GM19240 (cell line): ENCODE data around the gene SMAD9.

ENCODE experiments used
- DNase-seq: peaks from one replicate; pipeline ENCODE4 v3.0.0; 2011; ENCODE audit warnings: low spot score; ENCODE audit not compliant: insufficient read length

The SMAD9 gene

DNA sequence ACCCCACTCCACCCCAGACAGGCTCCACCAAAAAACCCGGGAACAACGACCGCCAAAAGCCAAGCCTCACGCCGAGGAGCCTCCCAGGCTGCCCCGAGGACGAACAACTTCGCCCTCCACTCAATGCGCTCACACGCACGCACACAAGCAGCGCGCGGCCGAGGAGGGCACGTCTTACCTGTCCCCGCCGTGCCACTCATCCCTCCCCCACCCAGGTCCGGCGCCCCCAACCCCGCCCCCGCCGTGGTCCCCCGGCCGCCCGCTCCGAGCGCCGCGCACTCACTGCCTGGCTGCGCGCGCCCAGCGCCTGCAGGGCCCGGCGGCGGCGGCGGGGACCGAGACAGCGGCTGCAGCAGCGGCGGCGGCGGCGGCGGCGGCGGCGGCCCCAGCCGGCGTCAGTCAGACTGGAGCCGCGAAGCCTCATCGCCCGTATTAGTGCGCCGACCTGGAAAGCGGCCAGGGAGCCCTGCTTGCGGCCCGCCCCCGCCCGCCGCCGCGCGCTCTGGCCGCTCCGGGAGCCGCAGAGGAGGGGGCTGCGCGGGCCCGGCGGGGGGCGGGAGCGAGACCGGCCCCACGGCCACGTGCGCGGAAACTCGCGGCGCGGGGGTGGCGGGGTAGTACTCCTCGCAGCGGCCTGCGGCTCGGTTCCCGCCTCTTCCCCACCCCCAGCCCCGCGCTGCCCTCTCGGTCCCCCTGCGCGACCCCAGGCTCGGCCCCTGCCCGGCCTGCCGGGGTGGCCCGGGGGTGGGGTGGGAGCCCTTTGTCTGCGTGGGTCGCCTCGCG is at the start of gene SMAD9:
Gene SMAD9, minus strand, starts transcription at position 406 of the 783 bp plus-strand sequence. CDS start 40,549 bp downstream, outside the sequence.
- no peak for DNase-seq

DNA sequence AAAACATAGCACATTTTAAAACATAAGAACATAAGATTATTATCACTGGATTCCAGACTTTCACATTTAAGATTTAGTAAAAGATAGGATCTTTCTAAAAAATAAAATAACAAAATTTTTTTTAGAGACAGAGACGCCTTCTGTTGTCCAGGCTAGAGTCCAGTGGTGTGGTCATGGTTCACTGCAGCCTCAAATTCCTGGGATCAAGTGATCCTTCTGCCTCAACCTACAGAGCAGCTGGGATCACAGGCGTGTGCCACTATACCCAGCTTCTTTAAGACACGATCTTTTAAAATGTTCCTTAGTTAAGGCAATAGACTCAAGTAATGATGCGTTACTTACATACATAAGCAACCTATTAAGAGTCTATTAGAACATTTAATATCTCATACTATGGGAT is 46.4 kb upstream of the SMAD9 start:
- DNase-seq, result no peak

DNA sequence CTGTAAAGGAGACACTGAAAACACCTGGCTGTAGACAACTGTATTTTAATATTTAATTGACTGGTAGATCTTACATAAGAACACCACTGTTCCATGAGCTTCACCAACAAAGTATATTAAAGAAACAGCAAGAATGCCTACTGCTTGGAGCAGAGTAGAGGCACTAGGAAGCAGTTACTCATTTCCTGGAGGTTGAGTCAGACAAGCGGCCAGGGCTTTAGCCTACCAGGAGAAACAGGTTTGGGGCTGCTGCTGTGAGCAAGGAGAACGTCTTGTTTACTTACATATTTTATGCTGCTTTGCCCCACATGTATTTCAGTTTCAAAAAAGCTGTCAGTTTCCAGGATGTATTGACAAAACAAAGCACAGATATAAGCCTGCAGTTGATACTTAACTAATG is 45.7 kb upstream of the SMAD9 start:
- no peak for DNase-seq

DNA sequence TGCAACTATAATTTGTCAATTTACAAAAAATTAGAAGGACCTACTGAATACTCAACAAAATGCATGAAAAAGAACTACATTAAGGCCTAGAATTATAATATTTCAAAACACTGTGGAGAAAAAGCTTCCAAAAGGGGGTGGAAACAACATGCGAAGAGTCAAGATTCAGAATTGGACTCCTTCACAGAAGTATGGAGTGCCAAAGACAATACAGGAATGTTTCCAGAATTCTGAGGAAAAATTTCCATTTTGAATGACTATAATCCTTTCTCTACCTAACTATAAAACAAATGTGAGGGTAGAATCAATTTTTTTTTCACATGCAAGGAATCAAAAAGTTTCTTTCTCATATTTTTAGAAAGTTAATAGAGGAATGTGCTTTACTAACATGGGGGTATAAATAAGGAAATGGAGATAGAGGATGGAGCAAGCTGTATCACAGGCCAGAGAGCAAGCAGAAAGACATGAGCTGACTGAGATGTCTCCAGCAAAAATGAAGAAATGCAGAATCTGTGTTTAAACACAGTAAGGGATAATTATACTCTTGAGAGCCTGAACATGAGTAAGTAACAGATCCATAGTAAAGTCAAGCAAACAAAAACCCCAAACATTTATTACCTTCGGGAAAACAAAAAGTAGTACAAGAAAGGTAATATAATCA is 39.5 kb upstream of the SMAD9 start:
- no peak for DNase-seq

DNA sequence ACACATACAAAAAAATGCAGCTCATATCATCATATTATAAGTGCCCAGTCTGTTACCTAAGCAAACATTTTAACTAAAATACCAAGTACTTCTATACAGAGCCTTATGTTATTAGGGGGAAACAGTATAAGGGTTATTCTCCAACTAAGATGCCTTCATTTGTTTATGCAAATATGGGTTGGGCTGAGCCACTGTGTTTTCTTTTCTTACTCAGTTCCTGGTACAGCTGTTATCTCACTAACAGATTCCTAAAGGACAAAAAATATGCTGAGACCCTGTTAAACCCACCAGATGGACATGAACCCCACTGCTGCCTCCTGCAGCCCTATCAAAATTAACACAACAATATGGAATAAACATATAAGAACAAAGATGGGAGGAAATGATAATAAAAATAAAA is 34.5 kb upstream of the SMAD9 start:
- no peak for DNase-seq

DNA sequence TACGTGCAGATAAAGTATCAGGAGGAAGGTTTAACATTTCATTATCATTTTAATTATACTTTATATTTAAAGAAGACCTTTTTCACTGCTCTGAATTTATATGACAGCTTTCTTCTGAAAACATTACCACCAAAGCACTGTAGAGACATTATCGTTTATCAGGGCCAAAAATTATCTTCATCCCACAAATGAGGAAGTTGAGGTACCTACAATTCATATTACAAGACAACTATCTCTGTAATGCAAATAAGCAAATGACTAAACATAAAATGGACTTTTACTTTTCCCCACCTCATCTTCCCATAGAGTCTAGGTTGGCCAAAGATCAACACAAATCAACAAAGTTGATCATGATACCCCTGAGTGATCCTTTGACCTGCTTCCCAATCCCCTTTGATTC is 30.9 kb upstream of the SMAD9 start:
- DNase-seq, result no peak

DNA sequence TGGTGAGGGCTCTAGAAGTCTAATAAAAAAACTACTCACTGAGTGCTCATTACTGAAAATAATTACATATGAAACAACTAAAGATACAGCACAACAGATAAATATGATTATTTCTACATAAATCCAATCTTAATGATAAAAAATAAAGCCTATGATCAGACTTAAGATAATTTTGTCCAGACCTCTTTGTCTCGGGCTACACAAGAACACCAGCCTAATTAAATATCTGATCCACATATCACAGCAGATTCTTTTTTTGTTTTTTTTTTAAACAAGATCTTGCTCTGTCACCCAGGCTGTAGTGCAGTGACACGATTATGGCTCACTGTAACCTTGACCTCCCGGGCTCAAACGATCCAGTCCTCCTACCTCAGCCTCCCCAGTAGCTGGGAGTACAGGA is 30.3 kb upstream of the SMAD9 start:
- no peak for DNase-seq

DNA sequence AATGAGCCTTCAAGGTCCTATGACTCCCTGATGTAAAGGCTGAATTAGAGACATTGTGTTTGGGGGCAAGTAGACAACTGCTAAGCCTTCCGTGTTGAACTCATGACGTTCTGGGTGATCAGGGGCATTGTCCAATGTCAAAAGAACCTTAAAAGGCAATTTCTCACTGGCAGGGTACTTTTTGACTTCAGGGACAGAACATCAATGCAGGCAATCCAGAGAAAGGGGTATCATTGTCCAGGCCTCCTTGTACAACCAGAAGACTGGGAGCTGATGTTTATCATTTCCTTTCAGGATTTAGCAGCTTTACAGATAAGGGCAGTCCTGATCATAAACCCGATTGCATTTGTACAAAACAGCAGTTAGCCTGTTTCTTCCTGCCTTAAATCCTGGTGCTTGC is 25.0 kb upstream of the SMAD9 start:
- DNase-seq, result no peak

DNA sequence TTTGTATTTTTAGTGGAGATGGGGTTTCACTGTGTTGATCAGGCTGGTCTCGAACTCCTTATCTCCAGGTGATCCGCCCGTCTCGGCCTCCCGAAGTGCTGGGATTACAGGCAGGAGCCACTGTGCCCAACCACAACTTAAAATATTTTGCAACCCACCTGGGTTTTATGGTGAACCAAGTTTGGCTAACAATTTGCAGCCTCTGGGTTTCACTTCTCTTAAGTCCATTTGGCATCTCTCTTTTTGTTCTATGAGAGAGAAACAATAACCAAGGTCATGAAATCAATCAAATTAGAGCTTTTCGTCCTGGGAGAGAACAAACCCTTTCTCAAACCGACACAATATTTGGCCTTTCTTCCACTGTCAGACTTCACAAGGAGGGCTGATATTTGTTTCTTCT is 5.6 kb upstream of the SMAD9 start:
- DNase-seq, result no peak

DNA sequence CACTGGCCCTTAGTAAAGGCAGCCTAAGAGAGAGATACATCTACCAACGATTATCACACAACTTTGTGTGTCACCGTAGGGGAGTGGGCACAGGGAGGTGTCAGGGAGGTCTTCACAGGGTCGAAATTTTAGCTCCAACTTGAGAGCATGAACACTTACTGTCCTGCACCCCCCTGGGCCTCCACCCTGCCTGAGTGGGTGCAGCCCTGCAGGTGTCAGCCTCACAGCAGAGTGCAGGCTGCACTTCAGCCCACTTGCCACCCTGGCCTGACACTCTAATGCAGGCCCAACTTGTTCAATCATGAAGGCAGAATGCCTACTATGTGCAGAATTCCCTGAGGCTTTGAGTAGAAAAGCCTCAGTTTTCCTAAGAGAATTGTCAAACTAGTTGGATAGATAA is 4.0 kb upstream of the SMAD9 start:
- DNase-seq, result no peak

DNA sequence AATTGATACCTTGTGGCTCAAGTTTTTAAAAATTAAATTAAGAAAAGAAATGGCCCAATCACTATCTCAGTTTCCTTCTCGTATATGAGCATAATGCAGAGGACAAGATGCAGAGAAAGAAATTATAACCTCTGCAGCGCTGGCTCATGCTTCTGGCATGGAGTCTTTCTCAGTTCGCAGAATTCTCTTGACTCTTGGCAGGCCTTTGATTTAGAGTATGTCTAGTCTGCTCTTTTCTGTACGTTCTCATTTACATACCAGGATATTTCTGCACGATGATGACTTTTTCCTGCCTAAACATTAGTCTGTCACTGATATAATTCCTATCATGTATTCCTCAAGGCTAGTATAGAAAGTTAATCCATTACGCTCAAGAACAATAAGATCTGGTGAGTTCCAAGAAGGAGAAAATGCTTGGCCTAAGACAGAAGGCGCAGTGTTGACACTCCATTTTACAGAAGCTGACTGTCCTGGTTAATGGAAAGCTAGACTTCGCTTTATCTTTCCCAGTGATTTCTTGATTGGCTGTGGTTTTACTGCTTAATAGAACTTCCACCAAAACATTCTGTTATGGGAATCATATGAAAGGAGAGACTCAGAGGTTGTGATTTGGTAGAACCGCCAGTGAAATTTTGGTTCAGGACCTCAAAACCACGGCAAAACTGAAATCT is 1.7 kb upstream of the SMAD9 start:
- DNase-seq, result no peak

DNA sequence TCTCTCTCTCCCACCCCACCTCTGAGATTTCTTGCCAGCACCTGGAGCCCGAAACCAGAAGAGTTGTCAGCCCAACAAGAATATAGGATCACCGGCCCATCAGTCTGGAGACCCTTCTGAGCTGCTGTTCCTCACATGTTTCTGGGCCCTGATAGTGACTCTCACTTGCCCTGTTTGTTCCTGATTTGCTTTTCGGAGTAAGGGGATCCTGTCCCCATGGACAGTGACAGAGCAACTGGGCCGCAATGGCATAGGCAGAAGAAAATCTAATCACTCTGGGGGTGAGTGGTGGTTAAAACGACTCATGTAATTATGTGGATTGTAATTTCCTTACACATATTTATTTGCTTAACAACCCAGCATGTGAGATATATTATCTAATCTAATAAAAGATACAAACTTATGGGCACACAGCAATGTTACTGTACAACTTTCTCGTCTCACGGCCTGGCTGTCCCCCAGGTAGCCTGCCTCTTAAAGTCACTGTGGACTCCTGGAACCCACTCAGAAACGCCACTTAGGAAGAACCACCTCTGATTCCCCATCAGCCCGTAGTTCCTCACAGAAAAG is 663 bp upstream of the SMAD9 start:
- DNase-seq, result no peak

DNA sequence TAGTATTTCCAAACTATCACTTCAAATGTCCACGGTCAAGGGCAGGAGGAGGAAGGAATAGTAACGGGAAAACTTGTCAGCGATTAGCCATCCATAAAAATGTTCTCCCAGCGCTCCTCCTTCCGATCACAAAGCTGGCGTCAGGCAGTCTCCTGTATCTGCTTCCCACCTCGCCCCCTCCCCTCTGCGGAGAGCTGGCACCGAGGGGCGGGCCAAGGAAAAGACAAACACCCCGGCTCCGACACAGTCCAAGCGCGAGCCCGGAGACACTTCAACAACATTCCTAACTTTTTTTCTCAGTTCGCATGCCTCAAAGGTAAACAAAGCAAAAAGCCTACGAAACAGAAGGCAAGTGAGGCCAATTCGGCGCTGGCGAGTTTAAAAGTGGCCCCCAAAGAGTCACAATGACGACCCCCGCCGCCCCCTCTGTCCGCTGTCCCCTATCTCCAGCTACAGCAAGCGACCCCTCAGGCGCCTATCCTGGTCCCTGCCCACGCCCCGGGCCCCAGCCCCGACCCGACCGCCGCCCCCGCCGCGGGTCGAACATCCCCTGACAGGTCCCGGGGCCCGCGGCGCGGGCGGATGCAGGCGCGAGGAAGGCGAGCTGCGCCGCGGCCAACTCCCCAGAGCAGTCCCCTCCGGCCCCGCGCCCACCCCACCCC is 736 bp downstream of the SMAD9 start:
- no peak for DNase-seq

DNA sequence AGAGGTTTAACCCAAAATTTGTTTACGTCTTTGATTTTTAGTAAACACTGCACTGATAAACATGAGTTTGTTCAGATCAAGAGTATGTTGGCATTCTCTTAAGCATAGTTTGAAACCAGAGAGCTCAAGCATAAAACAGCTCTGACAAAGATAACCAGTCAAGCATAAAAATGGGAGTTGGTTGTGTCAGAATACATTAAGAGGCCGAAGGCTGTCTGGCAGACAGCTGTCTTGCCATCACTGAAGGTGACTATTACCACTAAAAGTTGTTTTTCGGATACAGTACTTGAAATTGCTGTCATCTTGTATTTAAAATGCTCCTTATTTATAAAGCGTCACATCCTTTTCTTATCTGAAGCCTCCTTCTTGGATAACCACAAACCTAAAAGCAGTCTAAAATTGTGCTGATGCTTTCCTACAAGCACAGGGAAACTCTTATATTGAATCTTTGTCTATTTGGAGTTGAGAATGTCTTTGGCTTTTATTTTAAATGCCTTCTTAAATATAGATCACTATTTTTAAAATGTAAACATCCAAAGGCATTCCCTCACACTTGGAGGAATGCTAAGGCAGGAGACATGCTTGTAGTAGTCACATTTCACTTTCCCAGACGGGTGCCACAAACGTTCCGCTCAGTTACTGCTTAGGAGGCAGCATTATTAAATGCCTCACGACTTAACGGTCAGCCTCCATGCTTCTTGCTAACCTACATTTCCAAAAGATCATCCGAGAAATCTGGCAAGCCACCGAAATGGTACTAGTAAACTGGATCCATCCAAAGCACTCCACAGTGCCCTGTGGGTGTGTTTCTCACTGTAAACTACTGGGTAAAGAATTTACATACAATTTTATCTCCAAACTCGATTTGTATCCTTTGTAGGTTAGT is 1.5 kb downstream of the SMAD9 start:
- no peak for DNase-seq

DNA sequence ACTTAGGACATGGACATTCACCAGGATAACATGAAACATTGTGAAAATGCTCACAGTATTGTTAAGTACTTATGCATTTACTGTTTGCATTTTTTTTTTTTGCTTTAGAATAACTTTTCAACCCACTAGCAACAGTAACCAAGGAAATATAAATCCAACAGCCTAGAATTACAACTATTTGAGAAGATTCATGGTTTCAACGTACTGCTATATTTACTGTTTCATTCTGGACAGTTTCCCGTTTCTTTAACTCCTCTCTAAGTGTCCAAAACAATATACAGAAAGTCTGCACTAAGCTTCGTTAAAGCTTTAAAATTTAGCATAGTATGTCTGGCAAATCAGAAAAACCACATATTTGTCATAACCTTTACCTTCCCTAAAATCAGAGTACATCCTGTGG is 2.7 kb downstream of the SMAD9 start:
- no peak for DNase-seq

DNA sequence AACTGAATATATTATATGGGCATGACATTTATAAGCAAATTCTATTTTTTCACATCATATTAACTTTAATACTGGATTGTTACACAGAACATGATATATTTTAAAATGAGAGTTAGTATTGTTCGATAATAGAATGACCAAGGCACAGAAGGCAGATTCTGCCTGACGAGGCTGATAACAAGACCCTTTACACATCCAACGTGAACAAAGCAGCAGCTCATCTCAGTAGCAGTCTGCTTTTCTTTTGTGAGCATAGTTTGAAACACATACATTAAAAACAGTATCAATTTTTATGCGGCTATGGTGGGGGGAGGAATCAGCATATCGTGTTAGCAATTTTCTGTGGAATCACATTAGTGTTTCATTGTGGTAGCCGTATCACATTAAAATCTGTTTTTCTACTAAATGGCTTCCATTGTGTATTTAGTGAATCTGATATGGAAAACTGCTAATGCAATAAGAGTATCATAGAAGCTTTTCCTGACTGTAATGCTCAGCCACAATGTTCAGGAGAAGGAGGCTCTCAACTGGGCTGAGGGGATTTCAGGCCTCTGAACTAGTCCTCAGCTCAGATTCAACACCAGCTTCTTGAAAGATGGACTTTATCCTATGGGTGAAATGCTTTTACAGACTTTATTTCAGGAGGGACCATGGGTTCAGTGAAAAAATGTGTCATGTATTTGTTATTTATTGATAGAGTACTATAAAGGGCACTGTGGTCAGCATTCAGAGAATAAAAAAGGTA is 4.0 kb downstream of the SMAD9 start:
- no peak for DNase-seq

DNA sequence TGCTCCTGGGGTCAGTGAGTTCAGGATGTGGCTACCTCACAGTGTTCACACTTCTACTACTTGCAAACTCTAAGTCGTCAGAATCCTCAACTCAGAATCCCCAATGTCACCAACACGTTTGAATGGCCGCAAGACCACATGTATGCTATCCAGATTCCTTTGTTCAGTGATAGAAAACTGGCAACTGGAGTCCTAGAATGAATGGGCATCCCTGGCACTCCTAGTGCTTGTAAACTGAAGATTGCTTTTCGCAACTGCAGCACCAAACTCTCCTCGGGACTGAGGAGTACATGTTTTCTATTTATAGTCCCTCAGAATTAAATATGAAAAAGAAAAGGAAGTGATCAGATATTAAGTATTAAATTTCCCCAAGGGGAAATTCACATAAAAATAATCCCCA is 4.9 kb downstream of the SMAD9 start:
- DNase-seq, result no peak

DNA sequence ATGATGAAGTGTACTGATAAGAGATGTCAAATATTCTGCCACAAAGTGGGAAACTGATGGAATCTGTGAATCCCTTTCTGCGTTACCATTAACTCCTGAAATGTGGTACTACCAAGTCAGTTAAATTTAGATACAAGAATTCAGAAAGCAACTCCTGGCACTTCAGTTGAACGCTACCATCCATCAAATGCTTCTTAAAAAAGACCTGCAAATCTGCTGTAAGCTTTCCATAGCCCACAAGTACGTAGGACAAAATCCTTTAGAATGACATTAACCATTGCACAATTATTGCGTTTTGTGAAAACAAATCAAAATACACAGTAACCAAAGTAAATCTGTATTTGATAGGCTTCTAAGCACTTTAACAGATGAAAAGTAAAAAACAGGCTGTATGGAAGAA is 5.4 kb downstream of the SMAD9 start:
- DNase-seq, result no peak

DNA sequence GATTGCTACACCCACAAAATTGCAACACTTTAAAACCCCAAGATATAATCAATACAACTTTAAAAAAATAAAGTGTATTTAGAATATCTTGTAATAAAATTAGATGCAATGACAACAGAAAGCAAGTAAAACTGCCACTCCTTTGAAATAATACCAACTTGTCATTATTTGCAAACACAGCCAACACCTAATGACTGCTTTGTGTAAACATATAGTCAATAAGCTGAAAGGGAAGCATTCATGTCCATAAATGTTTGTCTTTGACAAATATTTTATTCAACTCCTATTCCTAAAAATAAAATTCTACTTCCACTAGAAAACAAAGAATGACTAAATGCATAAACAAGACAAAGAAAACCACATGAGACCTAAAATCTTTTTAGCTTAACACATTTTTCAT is 6.6 kb downstream of the SMAD9 start:
- no peak for DNase-seq

DNA sequence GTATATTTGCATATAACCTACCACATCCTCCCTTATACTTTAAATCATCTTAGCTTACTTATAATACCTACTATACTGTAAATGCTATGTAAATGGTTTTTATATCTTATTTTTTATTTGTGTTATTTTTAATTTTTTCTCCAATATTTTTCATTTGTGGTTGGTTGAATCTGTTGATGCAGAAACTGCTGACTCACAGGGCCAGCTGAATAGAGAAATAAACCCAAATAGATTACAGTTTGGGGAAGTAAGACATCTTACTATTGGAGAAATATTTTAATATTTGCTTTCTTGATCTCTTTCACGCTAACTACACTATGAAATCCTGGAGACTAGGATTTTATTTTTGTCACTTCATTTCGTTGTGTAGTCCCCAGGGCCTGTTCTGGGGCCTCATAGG is 7.1 kb downstream of the SMAD9 start:
- DNase-seq, result no peak
